Liver (tissue), 9 donors: ENCODE data around the gene ERBB4. TPM values are rescaled to one million over a fixed set of nuclear protein-coding genes. Genes with fewer than 3 reads are reported as not detected.

Experiments used
- DNase-seq: peaks from one replicate; pipeline ENCODE4 v3.0.0-alpha.2; 2017; ENCODE audit warnings: low spot score
- H3K27ac ChIP-seq, 2 donors: one replicate each; pipeline ENCODE4 v1.7.0; 2013; ENCODE audit warnings: inconsistent platforms in 2 of 2, low read length in 2 of 2, control low read depth in 1 of 2, low read depth in 1 of 2, mild to moderate bottlenecking in 1 of 2
- H3K27me3 ChIP-seq, 4 donors: one replicate each; pipeline versions ENCODE4 v1.6.1 to v1.7.0; 2013; ENCODE audit warnings: low read length in 3 of 4, inconsistent platforms in 1 of 4, mild to moderate bottlenecking in 1 of 4, moderate library complexity in 1 of 4; ENCODE audit not compliant: control insufficient read depth in 4 of 4, insufficient read depth in 4 of 4
- H3K36me3 ChIP-seq, 4 donors: one replicate each; pipeline versions ENCODE4 v1.6.1 to v1.7.0; 2013; ENCODE audit warnings: low read length in 3 of 4, mild to moderate bottlenecking in 3 of 4, low read depth in 1 of 4, moderate library complexity in 1 of 4; ENCODE audit not compliant: control insufficient read depth in 4 of 4, insufficient read depth in 3 of 4
- H3K4me1 ChIP-seq, 4 donors: one replicate each; pipeline versions ENCODE4 v1.6.1 to v1.7.0; 2013; ENCODE audit warnings: low read length in 3 of 4, mild to moderate bottlenecking in 3 of 4, moderate library complexity in 1 of 4; ENCODE audit not compliant: control insufficient read depth in 4 of 4, insufficient read depth in 4 of 4
- H3K4me3 ChIP-seq, 3 donors: one replicate each; pipeline versions ENCODE4 v1.6.1 to v1.7.0; 2013; ENCODE audit warnings: low read length in 3 of 3, control low read depth in 1 of 3, low read depth in 1 of 3, mild to moderate bottlenecking in 1 of 3
- H3K9ac ChIP-seq, 2 donors: one replicate each; pipeline ENCODE4 v1.7.0; 2013; ENCODE audit warnings: low read length in 2 of 2, mild to moderate bottlenecking in 2 of 2, moderate library complexity in 2 of 2, control low read depth in 1 of 2, low read depth in 1 of 2
- H3K9me3 ChIP-seq, 4 donors: one replicate each; pipeline versions ENCODE4 v1.6.1 to v1.7.0; 2013; ENCODE audit warnings: low read length in 3 of 4; ENCODE audit not compliant: control insufficient read depth in 4 of 4
- EGR1 ChIP-seq, 2 donors: IDR thresholded peaks; 2 replicates each; pipeline ENCODE4 v1.6.1; 2016 to 2018; ENCODE audit warnings: antibody characterized with exemption in 2 of 2, low read depth in 2 of 2
- FOXA1 ChIP-seq: IDR thresholded peaks from 2 replicates; pipeline ENCODE4 v1.6.1; 2016; ENCODE audit warnings: antibody characterized with exemption
- FOXA2 ChIP-seq: IDR thresholded peaks from 2 replicates; pipeline ENCODE4 v1.6.1; 2016; ENCODE audit warnings: antibody characterized with exemption
- GABPA ChIP-seq, 2 donors: IDR thresholded peaks in 1 of 2; conservative IDR thresholded peaks in 1 of 2; 2 replicates each; pipeline ENCODE4 v1.6.1; 2016; ENCODE audit warnings: antibody characterized with exemption in 2 of 2, mild to moderate bottlenecking in 1 of 2, moderate library complexity in 1 of 2
- HNF4A ChIP-seq, 2 donors: conservative IDR thresholded peaks; 2 replicates each; pipeline ENCODE4 v1.6.1; 2016; ENCODE audit warnings: antibody characterized with exemption in 2 of 2, mild to moderate bottlenecking in 2 of 2
- HNF4G ChIP-seq: IDR thresholded peaks from 2 replicates; pipeline ENCODE4 v1.6.1; 2016; ENCODE audit warnings: antibody characterized with exemption
- JUND ChIP-seq, 2 donors: IDR thresholded peaks; 2 replicates each; pipeline ENCODE4 v1.6.1; 2016; ENCODE audit warnings: antibody characterized with exemption in 2 of 2
- NR2F2 ChIP-seq: IDR thresholded peaks from 2 replicates; pipeline ENCODE4 v1.6.1; 2016; ENCODE audit warnings: antibody characterized with exemption
- RAD21 ChIP-seq, 2 donors: IDR thresholded peaks; 2 replicates each; pipeline ENCODE4 v1.6.1; 2016; ENCODE audit warnings: antibody characterized with exemption in 2 of 2, mild to moderate bottlenecking in 2 of 2
- RXRA ChIP-seq, 2 donors: IDR thresholded peaks; 2 replicates each; pipeline ENCODE4 v1.6.1; 2017 to 2018; ENCODE audit warnings: antibody characterized with exemption in 2 of 2, mild to moderate bottlenecking in 1 of 2
- SP1 ChIP-seq: IDR thresholded peaks from 2 replicates; pipeline ENCODE4 v1.6.1; 2018; ENCODE audit warnings: antibody characterized with exemption, mild to moderate bottlenecking
- TAF1 ChIP-seq: conservative IDR thresholded peaks from 2 replicates; pipeline ENCODE4 v1.6.1; 2016; ENCODE audit warnings: antibody characterized with exemption, mild to moderate bottlenecking
- YY1 ChIP-seq: IDR thresholded peaks from 2 replicates; pipeline ENCODE4 v1.6.1; 2016; ENCODE audit warnings: antibody characterized with exemption, mild to moderate bottlenecking
- WGBS: extraction: QIAGEN DNeasy Blood & Tissue Kit; methylation state at CpG from one replicate; pipeline ENCODE4 v1.1.7; 2013; 5-methylcytosine and 5-hydroxymethylcytosine counted together
- polyA plus RNA-seq, 2 donors: library from polyadenylated mRNA; stranded (reverse) in 1 of 2; unstranded in 1 of 2; fragments of 200-250 nt in 1 of 2; fragments of >200 nt in 1 of 2; fragmentation: Nextera tagmentation in 1 of 2; extraction: Ambion mirVana in 1 of 2; gene quantifications; one replicate each; pipeline versions ENCODE4 v1.2.1 to v1.2.3, GENCODE V29; 2013 to 2015
- total RNA-seq, 2 donors: library from RNA; depleted of rRNA; stranded (reverse); fragments of >200 nt; gene quantifications; one replicate each; pipeline ENCODE4 v1.2.3, GENCODE V29; 2014
- TF ChIP-seq, protein P1 (sequence below): IDR thresholded peaks from 2 replicates; pipeline ENCODE4 v1.6.1; 2016; ENCODE audit warnings: antibody characterized with exemption
- TF ChIP-seq, protein P2 (sequence below): IDR thresholded peaks from 2 replicates; pipeline ENCODE4 v1.6.1; 2016; ENCODE audit warnings: antibody characterized with exemption, mild to moderate bottlenecking
- TF ChIP-seq, protein P3 (sequence below): IDR thresholded peaks from 2 replicates; pipeline ENCODE4 v1.6.1; 2016; ENCODE audit warnings: antibody characterized with exemption
- TF ChIP-seq, protein P4 (sequence below): fragments of 150-350 bp; IDR thresholded peaks from 2 replicates; pipeline ENCODE4 v1.5.1; 2017; ENCODE audit warnings: improper control_type of control experiment, low read depth, low read length; ENCODE audit not compliant: missing input control
- donor health status: healthy.
- donor health status: healthy.
- donor health status: healthy.
- donor health status: healthy.
- donor health status: healthy.

The ERBB4 gene
- total and polyA plus RNA-seq, 4 donors: 0.03 to 0.42 TPM; not detected in 2

DNA sequence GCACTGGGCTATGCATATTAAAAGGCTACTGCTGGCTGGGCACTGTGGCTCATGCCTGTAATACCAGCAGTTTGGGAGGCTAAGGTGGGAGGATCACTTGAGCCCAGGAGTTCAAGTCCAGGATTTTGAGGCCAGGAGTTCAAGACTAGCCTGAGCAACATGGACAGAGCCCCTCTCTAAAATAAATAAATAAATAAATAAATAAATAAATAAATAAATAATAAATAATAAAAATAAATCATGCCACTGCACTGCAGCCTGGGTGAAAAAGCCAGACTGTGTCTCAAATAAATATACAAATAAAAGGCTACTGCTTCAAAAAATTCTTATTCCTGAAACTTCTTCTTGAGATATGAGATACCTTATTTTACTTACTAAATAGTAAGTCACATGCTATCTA, 439.6 kb downstream of the ERBB4 start:
- no peaks in the 10 kb centered on the region for H3K4me1 ChIP-seq
- no peaks in the 10 kb centered on the region for H3K36me3 ChIP-seq
- TF ChIP-seq NR2F2 (no peak), HNF4A (conservative IDR thresholded peaks at IDR 0.05) (no peak), TAF1 (no peak), EGR1 (IDR thresholded peaks at IDR 0.05; ENCODE audit: low read depth in 2 of 2) (no peak), JUND (IDR thresholded peaks at IDR 0.05) (no peak), RAD21 (IDR thresholded peaks at IDR 0.05) (no peak), FOXA1 (no peak), FOXA2 (no peak), HNF4G (no peak), SP1 (no peak), GABPA (IDR thresholded peaks at IDR 0.05 in 1 of 2, conservative IDR thresholded peaks at IDR 0.05 in 1 of 2) (no peak)
- TF ChIP-seq, protein P1, sequence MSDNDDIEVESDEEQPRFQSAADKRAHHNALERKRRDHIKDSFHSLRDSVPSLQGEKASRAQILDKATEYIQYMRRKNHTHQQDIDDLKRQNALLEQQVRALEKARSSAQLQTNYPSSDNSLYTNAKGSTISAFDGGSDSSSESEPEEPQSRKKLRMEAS: no peak
- TF ChIP-seq, protein P2, sequence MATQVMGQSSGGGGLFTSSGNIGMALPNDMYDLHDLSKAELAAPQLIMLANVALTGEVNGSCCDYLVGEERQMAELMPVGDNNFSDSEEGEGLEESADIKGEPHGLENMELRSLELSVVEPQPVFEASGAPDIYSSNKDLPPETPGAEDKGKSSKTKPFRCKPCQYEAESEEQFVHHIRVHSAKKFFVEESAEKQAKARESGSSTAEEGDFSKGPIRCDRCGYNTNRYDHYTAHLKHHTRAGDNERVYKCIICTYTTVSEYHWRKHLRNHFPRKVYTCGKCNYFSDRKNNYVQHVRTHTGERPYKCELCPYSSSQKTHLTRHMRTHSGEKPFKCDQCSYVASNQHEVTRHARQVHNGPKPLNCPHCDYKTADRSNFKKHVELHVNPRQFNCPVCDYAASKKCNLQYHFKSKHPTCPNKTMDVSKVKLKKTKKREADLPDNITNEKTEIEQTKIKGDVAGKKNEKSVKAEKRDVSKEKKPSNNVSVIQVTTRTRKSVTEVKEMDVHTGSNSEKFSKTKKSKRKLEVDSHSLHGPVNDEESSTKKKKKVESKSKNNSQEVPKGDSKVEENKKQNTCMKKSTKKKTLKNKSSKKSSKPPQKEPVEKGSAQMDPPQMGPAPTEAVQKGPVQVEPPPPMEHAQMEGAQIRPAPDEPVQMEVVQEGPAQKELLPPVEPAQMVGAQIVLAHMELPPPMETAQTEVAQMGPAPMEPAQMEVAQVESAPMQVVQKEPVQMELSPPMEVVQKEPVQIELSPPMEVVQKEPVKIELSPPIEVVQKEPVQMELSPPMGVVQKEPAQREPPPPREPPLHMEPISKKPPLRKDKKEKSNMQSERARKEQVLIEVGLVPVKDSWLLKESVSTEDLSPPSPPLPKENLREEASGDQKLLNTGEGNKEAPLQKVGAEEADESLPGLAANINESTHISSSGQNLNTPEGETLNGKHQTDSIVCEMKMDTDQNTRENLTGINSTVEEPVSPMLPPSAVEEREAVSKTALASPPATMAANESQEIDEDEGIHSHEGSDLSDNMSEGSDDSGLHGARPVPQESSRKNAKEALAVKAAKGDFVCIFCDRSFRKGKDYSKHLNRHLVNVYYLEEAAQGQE: no peak
- TF ChIP-seq, protein P3, sequence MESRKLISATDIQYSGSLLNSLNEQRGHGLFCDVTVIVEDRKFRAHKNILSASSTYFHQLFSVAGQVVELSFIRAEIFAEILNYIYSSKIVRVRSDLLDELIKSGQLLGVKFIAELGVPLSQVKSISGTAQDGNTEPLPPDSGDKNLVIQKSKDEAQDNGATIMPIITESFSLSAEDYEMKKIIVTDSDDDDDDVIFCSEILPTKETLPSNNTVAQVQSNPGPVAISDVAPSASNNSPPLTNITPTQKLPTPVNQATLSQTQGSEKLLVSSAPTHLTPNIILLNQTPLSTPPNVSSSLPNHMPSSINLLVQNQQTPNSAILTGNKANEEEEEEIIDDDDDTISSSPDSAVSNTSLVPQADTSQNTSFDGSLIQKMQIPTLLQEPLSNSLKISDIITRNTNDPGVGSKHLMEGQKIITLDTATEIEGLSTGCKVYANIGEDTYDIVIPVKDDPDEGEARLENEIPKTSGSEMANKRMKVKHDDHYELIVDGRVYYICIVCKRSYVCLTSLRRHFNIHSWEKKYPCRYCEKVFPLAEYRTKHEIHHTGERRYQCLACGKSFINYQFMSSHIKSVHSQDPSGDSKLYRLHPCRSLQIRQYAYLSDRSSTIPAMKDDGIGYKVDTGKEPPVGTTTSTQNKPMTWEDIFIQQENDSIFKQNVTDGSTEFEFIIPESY: no peak
- TF ChIP-seq, protein P4, sequence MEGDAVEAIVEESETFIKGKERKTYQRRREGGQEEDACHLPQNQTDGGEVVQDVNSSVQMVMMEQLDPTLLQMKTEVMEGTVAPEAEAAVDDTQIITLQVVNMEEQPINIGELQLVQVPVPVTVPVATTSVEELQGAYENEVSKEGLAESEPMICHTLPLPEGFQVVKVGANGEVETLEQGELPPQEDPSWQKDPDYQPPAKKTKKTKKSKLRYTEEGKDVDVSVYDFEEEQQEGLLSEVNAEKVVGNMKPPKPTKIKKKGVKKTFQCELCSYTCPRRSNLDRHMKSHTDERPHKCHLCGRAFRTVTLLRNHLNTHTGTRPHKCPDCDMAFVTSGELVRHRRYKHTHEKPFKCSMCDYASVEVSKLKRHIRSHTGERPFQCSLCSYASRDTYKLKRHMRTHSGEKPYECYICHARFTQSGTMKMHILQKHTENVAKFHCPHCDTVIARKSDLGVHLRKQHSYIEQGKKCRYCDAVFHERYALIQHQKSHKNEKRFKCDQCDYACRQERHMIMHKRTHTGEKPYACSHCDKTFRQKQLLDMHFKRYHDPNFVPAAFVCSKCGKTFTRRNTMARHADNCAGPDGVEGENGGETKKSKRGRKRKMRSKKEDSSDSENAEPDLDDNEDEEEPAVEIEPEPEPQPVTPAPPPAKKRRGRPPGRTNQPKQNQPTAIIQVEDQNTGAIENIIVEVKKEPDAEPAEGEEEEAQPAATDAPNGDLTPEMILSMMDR: no peak
- no peak overlapping the region for H3K4me3 ChIP-seq
- H3K9me3 ChIP-seq: no peaks in the 10 kb centered on the region
- no peak for DNase-seq
- no peak overlapping the region for H3K27ac ChIP-seq
- H3K27me3 ChIP-seq: no peaks in the 10 kb centered on the region
- H3K9ac ChIP-seq: no peak overlapping the region

DNA sequence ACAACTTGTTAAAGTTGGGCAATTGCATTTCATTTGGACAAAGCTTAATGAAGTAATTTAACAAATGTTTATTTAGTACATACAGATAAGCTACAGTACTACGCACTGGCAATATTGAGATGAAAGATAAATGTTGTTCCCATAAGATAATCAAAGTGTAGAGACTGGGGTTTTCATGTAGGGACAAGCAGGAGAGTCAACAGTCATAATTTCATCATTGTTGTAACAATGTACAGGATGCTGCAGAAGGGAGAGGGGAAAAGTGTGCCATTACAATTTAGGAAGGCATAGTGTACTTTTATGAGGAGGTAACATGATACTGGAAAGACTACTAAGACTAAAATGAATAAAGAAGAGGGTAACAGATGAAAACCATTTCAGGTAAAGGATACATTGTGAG, 441.6 kb downstream of the ERBB4 start:
- no peak overlapping the region for H3K27ac ChIP-seq
- no peak overlapping the region for H3K4me3 ChIP-seq
- no peaks in the 10 kb centered on the region for H3K4me1 ChIP-seq
- 50% methylated on average over 1 of the region's 1 CpG for WGBS
- no peaks in the 10 kb centered on the region for H3K27me3 ChIP-seq
- no peak for DNase-seq
- no peak overlapping the region for H3K9ac ChIP-seq
- TF ChIP-seq NR2F2 (no peak), TAF1 (no peak), RAD21 (IDR thresholded peaks at IDR 0.05) (no peak), SP1 (no peak), FOXA2 (no peak), EGR1 (IDR thresholded peaks at IDR 0.05; ENCODE audit: low read depth in 2 of 2) (no peak), YY1 (no peak), GABPA (IDR thresholded peaks at IDR 0.05 in 1 of 2, conservative IDR thresholded peaks at IDR 0.05 in 1 of 2) (no peak), HNF4A (conservative IDR thresholded peaks at IDR 0.05) (no peak), FOXA1 (no peak), HNF4G (no peak), RXRA (IDR thresholded peaks at IDR 0.05) (no peak)
- TF ChIP-seq, protein P3: no peak
- TF ChIP-seq, protein P2: no peak
- TF ChIP-seq, protein P1: no peak
- H3K36me3 ChIP-seq: no peaks in the 10 kb centered on the region
- no peaks in the 10 kb centered on the region for H3K9me3 ChIP-seq
